GM21423 (cell line): ENCODE results near the gene GALR3.

Source experiments
- ATAC-seq: cut with Tn5 transposase; IDR thresholded peaks from one replicate; pipeline ENCODE4 v1.9.1; 2021; ENCODE audit warnings: mild to moderate bottlenecking, moderate library complexity; ENCODE audit not compliant: unreplicated experiment

Gene GALR3

GRCh38 chr22:37822079-37822833, 926 bp upstream of the GALR3 start:
- no peak for ATAC-seq

- ATAC-seq, result no peak
Observed at GRCh38 chr22:37824674-37825641, 1.8 kb downstream of the GALR3 start.

GRCh38 chr22:37827056-37827455, 3.9 kb downstream of the GALR3 start:
- ATAC-seq, result no peak

- no peak for ATAC-seq
Observed at GRCh38 chr22:37830093-37830842, 7.1 kb downstream of the GALR3 start.

- no peak for ATAC-seq
Observed at GRCh38 chr22:37831472-37831871, 8.3 kb downstream of the GALR3 start.

- no peak for ATAC-seq
Observed at GRCh38 chr22:37832022-37832857, 9.1 kb downstream of the GALR3 start.

GRCh38 chr22:37842015-37842793, 19.0 kb downstream of the GALR3 start:
- no peak for ATAC-seq

- ATAC-seq, result peak; percentile 34
Observed at GRCh38 chr22:37843741-37844089, 20.5 kb downstream of the GALR3 start.

- ATAC-seq, result no peak
Observed at GRCh38 chr22:37844904-37845329, 21.7 kb downstream of the GALR3 start.

GRCh38 chr22:37846433-37846832, 23.3 kb downstream of the GALR3 start:
- no peak for ATAC-seq

GRCh38 chr22:37848587-37849088, 25.5 kb downstream of the GALR3 start:
- ATAC-seq, result no peak

- peak; percentile 61 for ATAC-seq
Observed at GRCh38 chr22:37849089-37849751, 26.0 kb downstream of the GALR3 start, which contains the start of gene EIF3L. Gene EIF3L, plus strand, starts transcription at chr22:37849419. Its CDS starts 31 bp downstream, at chr22:37849450.

GRCh38 chr22:37850801-37851200, 27.6 kb downstream of the GALR3 start:
- ATAC-seq, result no peak

- no peak for ATAC-seq
Observed at GRCh38 chr22:37852418-37852817, 29.2 kb downstream of the GALR3 start.

GRCh38 chr22:37854946-37855345, 31.8 kb downstream of the GALR3 start:
- ATAC-seq, result no peak

- no peak for ATAC-seq
Observed at GRCh38 chr22:37855462-37855861, 32.3 kb downstream of the GALR3 start.

- ATAC-seq, result no peak
Observed at GRCh38 chr22:37860796-37861421, 37.7 kb downstream of the GALR3 start.
